GM10266 (cell line): ENCODE data around the gene FAN1.

Experiments used
- DNase-seq: peaks from one replicate; pipeline ENCODE4 v3.0.0; 2012; ENCODE audit errors: extremely low spot score
- CTCF ChIP-seq: IDR thresholded peaks from 2 replicates; pipeline ENCODE4 v1.5.1; 2012; ENCODE audit warnings: mild to moderate bottlenecking, low read depth; ENCODE audit not compliant: control insufficient read depth, insufficient read depth; ENCODE audit errors: missing control alignments

FAN1 gene

GRCh38 chr15:30954674-30955073 lies 51.0 kb downstream of the FAN1 start:
- no peak for TF ChIP-seq CTCF
- DNase-seq = no peak

- DNase-seq = no peak
- TF ChIP-seq CTCF = no peak
Observed at GRCh38 chr15:30956216-30957124, 52.8 kb downstream of the FAN1 start.

GRCh38 chr15:30958219-30958618 lies 54.5 kb downstream of the FAN1 start:
- no peak for TF ChIP-seq CTCF
- DNase-seq = no peak

- no peak for TF ChIP-seq CTCF
- no peak for DNase-seq
Observed at GRCh38 chr15:30962079-30962478, 58.4 kb downstream of the FAN1 start.

- no peak for TF ChIP-seq CTCF
- DNase-seq = no peak
Observed at GRCh38 chr15:30962659-30963058, 58.9 kb downstream of the FAN1 start.

- no peak for DNase-seq
- no peak for TF ChIP-seq CTCF
Observed at GRCh38 chr15:30963681-30964080, 60.0 kb downstream of the FAN1 start.

GRCh38 chr15:30969724-30970123 lies 66.0 kb downstream of the FAN1 start:
- DNase-seq = no peak

More at GRCh38 chr15:30969724-30970123, 66.0 kb downstream of the FAN1 start:
- TF ChIP-seq CTCF = no peak
